Prostate gland (tissue), 2 donors: ENCODE measurements around the gene MYO5B. TPM values are rescaled to one million over a fixed set of nuclear protein-coding genes. Genes with fewer than 3 reads are reported as not detected.
"Not testable (repeated sequence)": the region's sequence is repeated elsewhere in the genome, so short reads cannot be mapped to it uniquely, and the experiment has no call there.

Experiments used
- DNase-seq: peaks from one replicate; pipeline ENCODE4 v3.0.0-alpha.2; 2019; ENCODE audit warnings: low spot score
- H3K27ac ChIP-seq, 2 donors: fragments of 200-600 bp; sonication (generic); 2 replicates each; pipeline ENCODE4 v1.5.1; 2017 to 2019
- H3K27me3 ChIP-seq: fragments of 200-600 bp; sonication (generic); replicated peaks from 2 replicates; pipeline ENCODE4 v1.5.1; 2019; ENCODE audit not compliant: insufficient read depth
- H3K36me3 ChIP-seq, 2 donors: fragments of 200-600 bp; sonication (generic); 1 replicate in 1 of 2; 2 replicates in 1 of 2; pipeline versions ENCODE4 v1.5.1 to v1.8.1; 2017 to 2019
- H3K4me1 ChIP-seq: fragments of 200-600 bp; sonication (generic); replicated peaks from 2 replicates; pipeline ENCODE4 v1.5.1; 2019
- H3K4me3 ChIP-seq, 2 donors: fragments of 200-600 bp; sonication (generic); 2 replicates each; pipeline ENCODE4 v1.5.1; 2017 to 2019
- H3K9me3 ChIP-seq: fragments of 200-600 bp; sonication (generic); 2 replicates; pipeline ENCODE4 v1.5.1; 2017
- POLR2A ChIP-seq: fragments of 450-650 bp; IDR thresholded peaks from one replicate; pipeline ENCODE4 v1.6.1; 2016; ENCODE audit warnings: antibody characterized with exemption, mild to moderate bottlenecking
- POLR2AphosphoS5 ChIP-seq: sonication (generic); formaldehyde crosslinking; IDR thresholded peaks from one replicate; pipeline ENCODE4 v1.6.1; 2017; ENCODE audit warnings: antibody characterized with exemption
- WGBS: methylation state at CpG from one replicate; pipeline ENCODE4 v1.1.5; 2018; 5-methylcytosine and 5-hydroxymethylcytosine counted together
- intact Hi-C: fragments of 100-400 bp; cut with DNase I; formaldehyde crosslinking; loops from one replicate; pipeline ENCODE4 v1.14.2; 2022
- microRNA-seq: library from miRNA; unstranded; fragments of <30 nt; microRNA quantifications from one replicate; pipeline ENCODE4, GENCODE V29; 2016
- small RNA-seq, 2 donors: library from RNA; depleted of rRNA; stranded (forward); fragments of <200 nt; gene quantifications; one replicate each; pipeline ENCODE3, GENCODE V24; 2016
- total RNA-seq, 2 donors: library from RNA; depleted of rRNA; stranded (reverse); fragments of >200 nt; gene quantifications; one replicate each; pipeline ENCODE4 v1.1.0, GENCODE V29; 2016
- TF ChIP-seq, protein P1 (sequence below), 4 experiments: fragments of 200-600 bp in 2 of 4; fragments of 450-650 bp in 2 of 4; sonication (generic) in 2 of 4; IDR thresholded peaks; 1 replicate in 3 of 4; 2 replicates in 1 of 4; pipeline ENCODE4 v1.5.1; 2016 to 2019; ENCODE audit warnings: antibody characterized with exemption in 4 of 4, mild to moderate bottlenecking in 2 of 4, moderate library complexity in 2 of 4

Gene MYO5B
- total RNA-seq, 2 donors from 2014 or later: 28.5 to 31.1 TPM

DNA sequence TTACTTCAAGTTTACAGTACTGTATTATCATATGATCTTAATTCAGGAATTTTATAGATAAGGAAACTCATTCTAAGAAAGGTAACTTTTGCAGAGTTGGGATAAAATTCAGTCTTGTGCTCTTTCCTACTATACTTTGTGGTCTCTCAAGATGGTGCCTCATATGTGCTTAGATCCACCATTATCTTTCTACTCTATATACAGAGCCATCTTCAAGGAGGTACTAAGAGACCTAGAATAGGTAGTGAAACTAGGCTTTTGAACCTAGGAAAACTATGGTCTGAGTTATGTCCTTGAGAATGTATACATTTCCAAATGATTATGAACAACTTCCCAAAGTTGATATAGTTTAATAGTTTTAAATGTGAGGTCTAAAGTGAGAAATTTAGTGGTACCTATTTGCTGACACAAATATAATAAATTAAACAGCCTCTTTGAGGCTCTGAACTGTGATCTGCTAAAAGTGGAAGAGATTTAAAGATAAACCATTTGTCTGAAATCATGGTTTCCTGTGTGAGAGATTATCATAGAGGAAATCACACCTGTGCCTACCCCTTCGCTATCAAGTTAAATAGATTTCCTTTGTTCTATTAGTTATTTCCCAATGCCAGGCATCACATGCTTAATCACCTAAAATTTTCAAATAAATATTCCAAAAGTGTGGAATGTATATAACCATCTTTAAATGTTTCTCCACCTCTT is 408.8 kb downstream of the MYO5B start:
- 95% methylated on average over 1 of the region's 1 CpG for WGBS
- intact Hi-C loops: no loop called here

DNA sequence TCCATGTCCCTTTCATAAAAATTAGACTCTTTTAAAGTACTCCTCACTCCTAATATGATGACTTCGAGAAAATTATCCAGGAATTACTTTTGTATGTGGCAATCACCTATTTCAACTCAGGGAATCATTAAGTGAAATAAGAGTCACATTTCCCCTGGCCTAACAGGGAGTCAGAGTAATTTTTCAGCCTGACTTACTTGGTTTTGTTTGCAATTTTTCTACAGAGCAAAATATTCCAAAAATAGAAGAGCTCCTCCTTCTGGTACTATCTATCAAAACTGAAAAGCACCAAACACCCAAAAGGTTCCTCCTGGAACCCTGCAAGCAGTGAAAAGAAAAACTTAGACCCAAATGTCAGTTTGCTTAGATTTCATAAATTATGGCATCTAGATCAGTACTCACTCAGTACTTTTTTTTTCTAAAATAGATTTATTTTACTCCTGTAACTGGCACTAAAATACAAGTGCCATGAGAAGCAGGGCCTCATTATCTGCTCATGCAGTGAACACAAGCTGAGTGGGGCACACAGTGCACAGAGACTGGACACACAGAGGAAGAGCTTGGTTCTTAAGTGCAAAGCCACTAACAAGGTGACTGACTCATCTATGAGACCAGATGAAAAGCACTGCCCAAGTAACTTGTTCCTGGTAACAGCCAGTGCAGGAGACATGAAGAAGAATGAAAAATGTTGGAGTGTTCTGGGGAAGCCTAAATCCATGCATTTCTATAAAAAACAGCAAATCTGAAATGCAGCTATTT is 410.3 kb downstream of the MYO5B start:
- Histone ChIP-seq H3K27me3 (no peaks in the 10 kb centered on the region), H3K27ac (no peak overlapping the region), H3K9me3 (no peaks in the 10 kb centered on the region), H3K36me3 (no peaks in the 10 kb centered on the region), H3K4me3 (no peak overlapping the region), H3K4me1 (no peaks in the 10 kb centered on the region)
- no peak for TF ChIP-seq POLR2AphosphoS5
- TF ChIP-seq, protein P1, sequence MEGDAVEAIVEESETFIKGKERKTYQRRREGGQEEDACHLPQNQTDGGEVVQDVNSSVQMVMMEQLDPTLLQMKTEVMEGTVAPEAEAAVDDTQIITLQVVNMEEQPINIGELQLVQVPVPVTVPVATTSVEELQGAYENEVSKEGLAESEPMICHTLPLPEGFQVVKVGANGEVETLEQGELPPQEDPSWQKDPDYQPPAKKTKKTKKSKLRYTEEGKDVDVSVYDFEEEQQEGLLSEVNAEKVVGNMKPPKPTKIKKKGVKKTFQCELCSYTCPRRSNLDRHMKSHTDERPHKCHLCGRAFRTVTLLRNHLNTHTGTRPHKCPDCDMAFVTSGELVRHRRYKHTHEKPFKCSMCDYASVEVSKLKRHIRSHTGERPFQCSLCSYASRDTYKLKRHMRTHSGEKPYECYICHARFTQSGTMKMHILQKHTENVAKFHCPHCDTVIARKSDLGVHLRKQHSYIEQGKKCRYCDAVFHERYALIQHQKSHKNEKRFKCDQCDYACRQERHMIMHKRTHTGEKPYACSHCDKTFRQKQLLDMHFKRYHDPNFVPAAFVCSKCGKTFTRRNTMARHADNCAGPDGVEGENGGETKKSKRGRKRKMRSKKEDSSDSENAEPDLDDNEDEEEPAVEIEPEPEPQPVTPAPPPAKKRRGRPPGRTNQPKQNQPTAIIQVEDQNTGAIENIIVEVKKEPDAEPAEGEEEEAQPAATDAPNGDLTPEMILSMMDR (IDR thresholded peaks at IDR 0.05): no peak
- no peak for DNase-seq
- intact Hi-C loops: no loop called here
- WGBS: 91% methylated on average over 1 of the region's 1 CpG

More for the DNA sequence above, 408.8 kb downstream of the MYO5B start:
- TF ChIP-seq, protein P1 (IDR thresholded peaks at IDR 0.05): no peak
- TF ChIP-seq POLR2AphosphoS5 (no peak), POLR2A (no peak)
- H3K4me1 ChIP-seq: no peaks in the 10 kb centered on the region
- no peak overlapping the region for H3K4me3 ChIP-seq
- no peak for DNase-seq
- no peaks in the 10 kb centered on the region for H3K27me3 ChIP-seq
- no peaks in the 10 kb centered on the region for H3K9me3 ChIP-seq
- H3K27ac ChIP-seq: no peak overlapping the region
- H3K36me3 ChIP-seq: no peaks in the 10 kb centered on the region

DNA sequence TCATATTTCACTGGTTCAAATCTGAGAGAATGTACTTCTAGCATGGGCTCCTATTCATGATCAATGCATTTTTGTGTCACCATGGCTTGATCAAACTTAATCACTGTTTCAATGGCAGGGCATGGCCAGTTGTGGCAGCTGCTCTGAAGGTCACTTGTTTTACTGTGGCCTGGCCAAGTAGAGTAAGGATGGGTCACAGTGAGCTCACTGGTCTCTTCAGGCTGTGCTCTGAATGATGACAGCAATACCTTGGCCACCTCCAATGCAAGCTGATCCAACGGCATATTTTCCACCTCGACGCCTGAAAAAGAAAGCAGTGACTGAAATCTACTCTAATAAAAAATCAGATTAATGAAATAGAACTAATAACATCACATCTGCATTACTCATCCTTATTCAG is 411.3 kb downstream of the MYO5B start:
- H3K27me3 ChIP-seq, intact Hi-C loops, H3K4me1 ChIP-seq, H3K36me3 ChIP-seq, H3K27ac ChIP-seq, H3K4me3 ChIP-seq, H3K9me3 ChIP-seq, DNase-seq: not testable (repeated sequence)
- 88% methylated on average over 3 of the region's 3 CpGs for WGBS

DNA sequence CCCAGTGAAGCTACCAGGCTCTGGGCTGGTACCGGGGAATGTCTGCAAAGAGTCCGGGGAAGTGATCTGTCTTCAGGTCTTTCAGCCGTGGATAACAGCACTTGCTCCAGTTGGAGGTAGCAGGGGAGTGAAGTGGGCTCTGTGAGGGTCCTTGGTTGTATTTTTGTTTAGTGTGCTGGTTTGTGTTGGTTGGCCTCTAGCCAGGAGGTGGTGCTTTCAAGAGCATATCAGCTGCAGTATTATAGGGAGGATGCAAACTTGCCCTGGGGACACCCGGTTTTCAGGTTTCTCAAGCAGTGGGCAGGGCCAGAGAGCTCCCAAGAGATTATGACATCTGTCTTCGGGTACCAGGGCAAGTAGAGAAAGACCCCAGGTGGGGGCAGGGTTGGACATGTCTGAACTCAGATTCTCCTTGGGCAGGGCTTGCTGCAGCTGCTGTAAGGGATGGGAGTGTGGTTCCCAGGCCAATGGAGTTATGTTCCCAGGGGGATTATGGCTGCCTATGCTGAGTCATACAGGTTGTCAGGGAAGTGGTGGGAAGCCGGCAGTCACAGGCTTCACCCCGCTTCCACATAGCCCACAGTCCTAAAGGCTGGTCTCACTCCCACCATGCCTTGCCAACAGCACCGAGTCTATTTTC is 416.0 kb downstream of the MYO5B start:
- H3K36me3 ChIP-seq: no peaks in the 10 kb centered on the region
- 94% methylated on average over 8 of the region's 8 CpGs for WGBS
- no peak for TF ChIP-seq POLR2AphosphoS5
- no peak for TF ChIP-seq POLR2A
- TF ChIP-seq, protein P1 (IDR thresholded peaks at IDR 0.05): no peak
- DNase-seq: no peak
- no peaks in the 10 kb centered on the region for H3K27me3 ChIP-seq
- H3K27ac ChIP-seq: no peak overlapping the region
- intact Hi-C loops: no loop called here
- no peaks in the 10 kb centered on the region for H3K9me3 ChIP-seq
- H3K4me1 ChIP-seq: no peaks in the 10 kb centered on the region
- H3K4me3 ChIP-seq: no peak overlapping the region

Small RNAs within 50 kb of the gene (microRNA-seq; reads per million reads assigned to microRNA genes)
- gene MIR4320: not detected

Small RNAs within 50 kb of the gene (small RNA-seq; reads per million reads assigned to genes)
- gene RF00019: 0 reads per million in 2 donors
- gene RF00283: 0 reads per million in 2 donors
- gene RN7SL310P: 0 reads per million in 2 donors
- gene RNA5SP457: 0 reads per million in 2 donors
- 0 reads per million in 2 donors for gene SCARNA17

Other genes with a start within 250 kb of the MYO5B start
- gene CFAP53, start 71.3 kb upstream of the MYO5B start, total RNA-seq: 1 to 10 TPM in 1 of 2 donors, under 1 TPM in 1; 0.59 to 4.7 TPM
- 100 to 1,000 TPM in 1 of 2 donors, 10 to 100 TPM in 1; 65.4 to 121 TPM for gene MBD1, start 86.4 kb upstream of the MYO5B start, total RNA-seq
- 10 to 100 TPM; 61.9 to 87.4 TPM for gene CXXC1, start 92.5 kb upstream of the MYO5B start, total RNA-seq
- 1 to 10 TPM; 2.6 to 2.7 TPM for gene SKA1, start 179.9 kb upstream of the MYO5B start, total RNA-seq